Measurements from ENCODE around the gene COQ2.

DNA sequence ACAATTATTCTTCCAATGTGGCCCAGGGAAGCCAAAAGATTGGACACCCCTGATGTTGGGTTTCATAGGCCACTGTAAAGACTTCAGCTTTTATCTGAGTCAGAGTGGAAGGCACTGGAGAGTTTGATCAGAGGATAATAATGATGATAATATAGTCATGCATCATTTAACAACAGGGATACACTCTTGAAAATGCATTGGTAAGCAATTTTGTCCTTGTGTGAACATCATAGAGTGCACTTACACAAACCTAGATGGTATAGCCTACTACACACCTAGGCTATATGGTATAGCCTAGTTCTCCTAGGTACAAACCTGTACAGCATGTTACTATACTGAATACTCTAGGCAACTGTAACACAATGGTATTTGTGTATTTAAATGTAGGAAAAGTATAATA, 70.5 kb downstream of the COQ2 start:
- TF ChIP-seq JUND (IDR thresholded peaks at IDR 0.05) (no peak), POLR2AphosphoS5 (IDR thresholded peaks at IDR 0.05; ENCODE audit: low read depth, low read length) (no peak), EP300 (IDR thresholded peaks at IDR 0.05; ENCODE audit: borderline replicate concordance in 1 of 2, low read depth in 1 of 2, low read length in 1 of 2) (no peak), FOXJ3 (CRISPR knock-in tag; IDR thresholded peaks at IDR 0.05) (no peak), YY1 (IDR thresholded peaks at IDR 0.05; ENCODE audit: low read depth) (no peak), CHD2 (IDR thresholded peaks at IDR 0.05; ENCODE audit: low read length, partially characterized antibody) (no peak)
- TF ChIP-seq, protein P1, sequence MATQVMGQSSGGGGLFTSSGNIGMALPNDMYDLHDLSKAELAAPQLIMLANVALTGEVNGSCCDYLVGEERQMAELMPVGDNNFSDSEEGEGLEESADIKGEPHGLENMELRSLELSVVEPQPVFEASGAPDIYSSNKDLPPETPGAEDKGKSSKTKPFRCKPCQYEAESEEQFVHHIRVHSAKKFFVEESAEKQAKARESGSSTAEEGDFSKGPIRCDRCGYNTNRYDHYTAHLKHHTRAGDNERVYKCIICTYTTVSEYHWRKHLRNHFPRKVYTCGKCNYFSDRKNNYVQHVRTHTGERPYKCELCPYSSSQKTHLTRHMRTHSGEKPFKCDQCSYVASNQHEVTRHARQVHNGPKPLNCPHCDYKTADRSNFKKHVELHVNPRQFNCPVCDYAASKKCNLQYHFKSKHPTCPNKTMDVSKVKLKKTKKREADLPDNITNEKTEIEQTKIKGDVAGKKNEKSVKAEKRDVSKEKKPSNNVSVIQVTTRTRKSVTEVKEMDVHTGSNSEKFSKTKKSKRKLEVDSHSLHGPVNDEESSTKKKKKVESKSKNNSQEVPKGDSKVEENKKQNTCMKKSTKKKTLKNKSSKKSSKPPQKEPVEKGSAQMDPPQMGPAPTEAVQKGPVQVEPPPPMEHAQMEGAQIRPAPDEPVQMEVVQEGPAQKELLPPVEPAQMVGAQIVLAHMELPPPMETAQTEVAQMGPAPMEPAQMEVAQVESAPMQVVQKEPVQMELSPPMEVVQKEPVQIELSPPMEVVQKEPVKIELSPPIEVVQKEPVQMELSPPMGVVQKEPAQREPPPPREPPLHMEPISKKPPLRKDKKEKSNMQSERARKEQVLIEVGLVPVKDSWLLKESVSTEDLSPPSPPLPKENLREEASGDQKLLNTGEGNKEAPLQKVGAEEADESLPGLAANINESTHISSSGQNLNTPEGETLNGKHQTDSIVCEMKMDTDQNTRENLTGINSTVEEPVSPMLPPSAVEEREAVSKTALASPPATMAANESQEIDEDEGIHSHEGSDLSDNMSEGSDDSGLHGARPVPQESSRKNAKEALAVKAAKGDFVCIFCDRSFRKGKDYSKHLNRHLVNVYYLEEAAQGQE (IDR thresholded peaks at IDR 0.05; ENCODE audit: low read depth, low read length) = no peak
- TF ChIP-seq, protein P2, sequence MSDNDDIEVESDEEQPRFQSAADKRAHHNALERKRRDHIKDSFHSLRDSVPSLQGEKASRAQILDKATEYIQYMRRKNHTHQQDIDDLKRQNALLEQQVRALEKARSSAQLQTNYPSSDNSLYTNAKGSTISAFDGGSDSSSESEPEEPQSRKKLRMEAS (IDR thresholded peaks at IDR 0.05; ENCODE audit: low read depth) = no peak
- TF ChIP-seq, protein P3, sequence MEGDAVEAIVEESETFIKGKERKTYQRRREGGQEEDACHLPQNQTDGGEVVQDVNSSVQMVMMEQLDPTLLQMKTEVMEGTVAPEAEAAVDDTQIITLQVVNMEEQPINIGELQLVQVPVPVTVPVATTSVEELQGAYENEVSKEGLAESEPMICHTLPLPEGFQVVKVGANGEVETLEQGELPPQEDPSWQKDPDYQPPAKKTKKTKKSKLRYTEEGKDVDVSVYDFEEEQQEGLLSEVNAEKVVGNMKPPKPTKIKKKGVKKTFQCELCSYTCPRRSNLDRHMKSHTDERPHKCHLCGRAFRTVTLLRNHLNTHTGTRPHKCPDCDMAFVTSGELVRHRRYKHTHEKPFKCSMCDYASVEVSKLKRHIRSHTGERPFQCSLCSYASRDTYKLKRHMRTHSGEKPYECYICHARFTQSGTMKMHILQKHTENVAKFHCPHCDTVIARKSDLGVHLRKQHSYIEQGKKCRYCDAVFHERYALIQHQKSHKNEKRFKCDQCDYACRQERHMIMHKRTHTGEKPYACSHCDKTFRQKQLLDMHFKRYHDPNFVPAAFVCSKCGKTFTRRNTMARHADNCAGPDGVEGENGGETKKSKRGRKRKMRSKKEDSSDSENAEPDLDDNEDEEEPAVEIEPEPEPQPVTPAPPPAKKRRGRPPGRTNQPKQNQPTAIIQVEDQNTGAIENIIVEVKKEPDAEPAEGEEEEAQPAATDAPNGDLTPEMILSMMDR (IDR thresholded peaks at IDR 0.05) = no peak

Data from SK-N-SH (cell line).